Stomach (tissue), 9 donors: ENCODE measurements around the gene TMEM179. TPM values are rescaled to one million over a fixed set of nuclear protein-coding genes. Genes with fewer than 3 reads are reported as not detected.

ENCODE experiments used
- DNase-seq, 2 donors: peaks; one replicate each; pipeline versions ENCODE4 v3.0.0 to v3.0.0-alpha.2; 2013 to 2019
- H3K27ac ChIP-seq, 5 donors: fragments of 200-600 bp in 4 of 5; sonication (generic) in 4 of 5; one replicate each; pipeline ENCODE4 v1.5.1; 2013 to 2019; ENCODE audit warnings: mild to moderate bottlenecking in 1 of 5, moderate library complexity in 1 of 5
- H3K27me3 ChIP-seq, 3 donors: fragments of 200-600 bp; sonication (generic); one replicate each; pipeline ENCODE4 v1.5.1; 2017 to 2019; ENCODE audit warnings: mixed run types in 1 of 3
- H3K36me3 ChIP-seq, 4 donors: fragments of 200-600 bp; sonication (generic); 1 replicate in 3 of 4; 2 replicates in 1 of 4; pipeline ENCODE4 v1.5.1; 2016 to 2019
- H3K4me1 ChIP-seq, 4 donors: fragments of 200-600 bp; sonication (generic); one replicate each; pipeline ENCODE4 v1.5.1; 2016 to 2019
- H3K4me3 ChIP-seq, 4 donors: fragments of 200-600 bp; sonication (generic) in 3 of 4; one replicate each; pipeline ENCODE4 v1.5.1; 2016 to 2019; ENCODE audit warnings: mild to moderate bottlenecking in 1 of 4
- H3K9me3 ChIP-seq, 4 donors: fragments of 200-600 bp; sonication (generic); one replicate each; pipeline ENCODE4 v1.5.1; 2016 to 2019
- EP300 ChIP-seq: sonication (generic); formaldehyde crosslinking; IDR thresholded peaks from one replicate; pipeline ENCODE4 v1.6.1; 2017; ENCODE audit warnings: antibody characterized with exemption
- POLR2A ChIP-seq, 4 donors: fragments of 450-650 bp; IDR thresholded peaks; one replicate each; pipeline ENCODE4 v1.6.1; 2016; ENCODE audit warnings: antibody characterized with exemption in 4 of 4, control low read depth in 2 of 4, mild to moderate bottlenecking in 1 of 4, moderate library complexity in 1 of 4
- POLR2AphosphoS5 ChIP-seq, 3 donors: sonication (generic); formaldehyde crosslinking; IDR thresholded peaks; one replicate each; pipeline ENCODE4 v1.6.1; 2016; ENCODE audit warnings: antibody characterized with exemption in 3 of 3
- WGBS, 5 donors: extraction: QIAGEN DNeasy Blood & Tissue Kit in 3 of 5; methylation state at CpG; one replicate each; pipeline versions ENCODE4 v1.1.5 to v1.1.7; 2013 to 2018; 5-methylcytosine and 5-hydroxymethylcytosine counted together
- intact Hi-C: fragments of 100-400 bp; cut with DNase I; formaldehyde crosslinking; loops from one replicate; pipeline ENCODE4 v1.15.1; 2023; ENCODE audit warnings: low total_unique reads
- polyA plus RNA-seq, 3 donors: library from polyadenylated mRNA; stranded (reverse); fragments of 200-250 nt; gene quantifications; one replicate each; pipeline ENCODE4 v1.2.3, GENCODE V29; 2013
- total RNA-seq, 5 donors: library from RNA; depleted of rRNA; stranded (reverse); fragments of >200 nt; gene quantifications; one replicate each; pipeline versions ENCODE4 v1.1.0 to v1.2.3, GENCODE V29; 2014 to 2016
- TF ChIP-seq, protein P1 (sequence below), 7 experiments: fragments of 450-650 bp in 4 of 7; fragments of 200-600 bp in 3 of 7; sonication (generic) in 3 of 7; IDR thresholded peaks; one replicate each; pipeline ENCODE4 v1.5.1; 2016 to 2019; ENCODE audit warnings: antibody characterized with exemption in 7 of 7, control low read depth in 2 of 7, mild to moderate bottlenecking in 1 of 7
- donor health status: healthy with polysubstance abuse.
- donor health status: Bipolar disorder and iron deficiency.
- donor health status: healthy.

The TMEM179 gene
- total and polyA plus RNA-seq, 8 donors = 0.58 to 4.6 (median 0.92) TPM; not detected in 3

DNA sequence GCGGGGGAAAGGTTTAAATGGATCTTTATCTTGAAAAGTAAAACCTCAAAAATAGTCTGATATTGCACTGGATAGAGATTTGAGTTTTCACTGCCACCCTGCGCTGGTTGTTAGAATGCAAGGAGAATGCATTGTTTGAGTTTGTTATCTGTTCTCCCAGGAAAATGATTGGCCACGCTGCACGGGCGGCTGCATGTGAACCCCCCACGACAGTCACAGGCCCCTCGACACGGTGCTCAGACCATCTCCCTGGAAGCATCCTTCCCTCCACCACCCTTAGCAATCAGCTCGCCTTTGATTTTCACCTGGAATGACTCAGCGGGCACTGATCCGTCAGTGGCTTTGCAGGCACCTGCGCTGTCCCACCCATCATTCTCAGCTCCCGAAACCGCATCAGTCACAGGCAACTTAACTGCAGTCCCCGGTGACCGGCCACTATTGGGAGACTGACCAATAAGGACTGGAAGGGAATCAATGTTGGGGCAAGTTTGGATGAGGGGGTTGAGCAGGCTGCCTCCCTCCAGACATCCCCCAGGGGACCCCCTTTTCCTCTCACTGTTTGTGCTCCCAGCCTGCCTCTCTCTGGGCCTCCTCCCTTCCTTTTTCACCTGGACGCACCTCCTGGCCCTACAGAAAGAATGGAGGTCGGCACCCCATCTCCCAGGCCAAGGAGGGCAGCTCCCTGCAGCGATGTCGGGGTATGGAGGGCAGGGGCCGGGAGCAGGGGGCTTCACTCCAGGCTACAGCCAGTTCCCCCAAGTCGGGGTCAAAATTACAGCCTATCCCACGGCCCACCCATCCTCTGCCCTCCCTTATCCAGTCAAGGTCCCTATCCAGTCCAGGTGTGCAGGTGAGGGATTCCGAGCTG is 53.5 kb downstream of the TMEM179 start:
- Histone ChIP-seq H3K27ac (no peak overlapping the region), H3K36me3 (no peaks in the 10 kb centered on the region), H3K4me1 (peaks cover 0 to 2% (median 0%) of the 10 kb centered on the region in 4 donors), H3K4me3 (no peak overlapping the region), H3K27me3 (peaks cover 0 to 91% (median 15%) of the 10 kb centered on the region in 3 donors), H3K9me3 (no peaks in the 10 kb centered on the region)
- intact Hi-C loops = no loop called here
- WGBS, 5 donors = 51 to 70% (median 60%) methylated on average over 24 of the region's 24 CpGs
- peak in 1 of 2 donors; percentile 36 for DNase-seq
- TF ChIP-seq, protein P1, sequence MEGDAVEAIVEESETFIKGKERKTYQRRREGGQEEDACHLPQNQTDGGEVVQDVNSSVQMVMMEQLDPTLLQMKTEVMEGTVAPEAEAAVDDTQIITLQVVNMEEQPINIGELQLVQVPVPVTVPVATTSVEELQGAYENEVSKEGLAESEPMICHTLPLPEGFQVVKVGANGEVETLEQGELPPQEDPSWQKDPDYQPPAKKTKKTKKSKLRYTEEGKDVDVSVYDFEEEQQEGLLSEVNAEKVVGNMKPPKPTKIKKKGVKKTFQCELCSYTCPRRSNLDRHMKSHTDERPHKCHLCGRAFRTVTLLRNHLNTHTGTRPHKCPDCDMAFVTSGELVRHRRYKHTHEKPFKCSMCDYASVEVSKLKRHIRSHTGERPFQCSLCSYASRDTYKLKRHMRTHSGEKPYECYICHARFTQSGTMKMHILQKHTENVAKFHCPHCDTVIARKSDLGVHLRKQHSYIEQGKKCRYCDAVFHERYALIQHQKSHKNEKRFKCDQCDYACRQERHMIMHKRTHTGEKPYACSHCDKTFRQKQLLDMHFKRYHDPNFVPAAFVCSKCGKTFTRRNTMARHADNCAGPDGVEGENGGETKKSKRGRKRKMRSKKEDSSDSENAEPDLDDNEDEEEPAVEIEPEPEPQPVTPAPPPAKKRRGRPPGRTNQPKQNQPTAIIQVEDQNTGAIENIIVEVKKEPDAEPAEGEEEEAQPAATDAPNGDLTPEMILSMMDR (IDR thresholded peaks at IDR 0.05) = peak in 1 of 7 experiments; percentile 33
- no peak for TF ChIP-seq POLR2A (IDR thresholded peaks at IDR 0.05)

DNA sequence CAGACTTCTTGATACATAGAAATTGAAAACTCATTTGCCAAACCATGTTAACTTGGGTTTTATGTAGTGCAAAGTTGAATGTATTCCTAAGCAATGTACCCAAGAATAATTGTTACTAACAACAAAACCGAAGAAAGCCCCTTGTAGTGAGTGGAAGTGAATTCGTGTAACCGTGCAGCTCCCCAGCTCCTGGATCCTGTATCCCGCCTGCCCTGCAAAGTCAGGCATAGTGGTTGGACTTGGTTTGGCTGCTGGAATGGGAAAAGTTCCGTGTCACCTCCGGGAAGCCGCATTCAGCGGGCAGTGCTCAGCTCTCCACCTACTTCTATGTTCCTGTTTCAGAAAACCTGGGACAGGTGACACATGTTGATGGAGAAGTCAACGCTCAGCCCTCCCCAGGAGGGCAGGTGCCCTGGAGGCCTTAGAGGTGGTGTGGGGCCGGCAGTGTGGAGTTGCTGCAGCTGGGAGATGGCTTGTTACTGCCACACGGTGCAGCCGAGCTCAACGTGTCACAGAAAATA is 54.2 kb downstream of the TMEM179 start:
- TF ChIP-seq POLR2AphosphoS5 (IDR thresholded peaks at IDR 0.05) (no peak), EP300 (no peak), POLR2A (IDR thresholded peaks at IDR 0.05) (no peak)
- TF ChIP-seq, protein P1 (IDR thresholded peaks at IDR 0.05) = no peak

DNA sequence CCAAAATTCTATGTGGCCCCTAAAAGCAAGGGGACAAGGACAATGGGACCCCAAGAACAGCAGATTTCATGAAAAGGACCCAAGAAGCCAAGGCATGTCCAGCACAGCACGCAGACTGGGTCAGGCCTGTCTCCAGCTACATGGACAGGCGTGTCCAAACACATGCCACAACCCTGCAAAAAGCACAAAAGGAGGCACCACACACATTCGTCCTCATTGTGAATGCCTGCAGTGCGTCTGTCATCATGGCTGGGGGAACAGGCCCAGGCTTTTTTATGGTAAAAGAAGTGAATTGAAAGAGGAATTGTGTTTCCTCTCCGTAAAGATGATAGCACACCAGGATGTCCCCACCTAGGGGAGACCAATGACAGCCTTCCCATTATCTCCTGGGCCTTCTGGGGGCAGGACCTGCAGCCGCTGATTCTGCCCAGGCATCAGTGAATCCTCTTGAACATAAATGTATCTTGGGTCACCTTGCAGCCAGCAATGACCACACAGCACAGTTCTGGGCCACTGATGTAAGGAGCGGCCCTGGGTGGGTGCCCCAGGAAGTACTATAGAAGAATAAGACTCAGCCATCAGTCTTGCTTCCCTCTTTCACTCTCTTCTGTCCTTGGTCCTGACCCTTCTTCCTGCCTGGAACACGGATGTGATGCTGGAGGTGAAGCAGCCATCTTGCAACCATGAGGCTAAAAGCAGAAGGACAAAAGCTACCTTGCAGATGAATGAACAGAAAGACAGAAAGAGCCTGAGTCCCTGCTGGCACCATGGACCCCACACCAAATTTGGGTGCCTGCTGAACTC is 54.8 kb downstream of the TMEM179 start:
- Histone ChIP-seq H3K4me3 (no peak overlapping the region), H3K36me3 (no peaks in the 10 kb centered on the region), H3K27me3 (peaks cover 0 to 92% (median 27%) of the 10 kb centered on the region in 3 donors), H3K4me1 (peaks cover 0 to 8% (median 0%) of the 10 kb centered on the region in 4 donors), H3K27ac (no peak overlapping the region), H3K9me3 (no peaks in the 10 kb centered on the region)
- TF ChIP-seq EP300 (no peak), POLR2A (IDR thresholded peaks at IDR 0.05) (no peak), POLR2AphosphoS5 (IDR thresholded peaks at IDR 0.05) (no peak)
- TF ChIP-seq, protein P1 (IDR thresholded peaks at IDR 0.05) = no peak
- no peak for DNase-seq
- 75 to 89% (median 84%) methylated on average over 6 to 8 of the region's 8 CpGs for WGBS, 5 donors
- intact Hi-C loops = no loop called here

More for the DNA sequence above, 54.2 kb downstream of the TMEM179 start:
- H3K27ac ChIP-seq = no peak overlapping the region
- WGBS, 5 donors = 62 to 72% (median 68%) methylated on average over 13 of the region's 13 CpGs
- no peaks in the 10 kb centered on the region for H3K9me3 ChIP-seq
- H3K27me3 ChIP-seq = peaks cover 0 to 92% (median 22%) of the 10 kb centered on the region in 3 donors
- H3K4me3 ChIP-seq = no peak overlapping the region
- intact Hi-C loops = no loop called here
- no peaks in the 10 kb centered on the region for H3K36me3 ChIP-seq
- DNase-seq = no peak
- peaks cover 0 to 8% (median 0%) of the 10 kb centered on the region in 4 donors for H3K4me1 ChIP-seq
